OCI-M2 (cell line): Measurements from ENCODE around the gene ODC1.
"Not testable (repeated sequence)": the region's sequence is repeated elsewhere in the genome, so short reads cannot be mapped to it uniquely, and the experiment has no call there.

ENCODE experiments used
- DNase-seq: peaks from one replicate; lab custom pipeline; 2025; ENCODE audit not compliant: unreplicated experiment; lab: John Stamatoyannopoulos, UW

Gene ODC1

GRCh38 chr2:10478916-10479315 is 30.8 kb upstream of the ODC1 start:
- no peak for DNase-seq

GRCh38 chr2:10478298-10478625 is 30.1 kb upstream of the ODC1 start:
- no peak for DNase-seq

GRCh38 chr2:10477443-10478297 is 29.5 kb upstream of the ODC1 start:
- no peak for DNase-seq

- DNase-seq: no peak
These were observed 28.8 kb upstream of the ODC1 start for GRCh38 chr2:10476723-10477442.

DNA sequence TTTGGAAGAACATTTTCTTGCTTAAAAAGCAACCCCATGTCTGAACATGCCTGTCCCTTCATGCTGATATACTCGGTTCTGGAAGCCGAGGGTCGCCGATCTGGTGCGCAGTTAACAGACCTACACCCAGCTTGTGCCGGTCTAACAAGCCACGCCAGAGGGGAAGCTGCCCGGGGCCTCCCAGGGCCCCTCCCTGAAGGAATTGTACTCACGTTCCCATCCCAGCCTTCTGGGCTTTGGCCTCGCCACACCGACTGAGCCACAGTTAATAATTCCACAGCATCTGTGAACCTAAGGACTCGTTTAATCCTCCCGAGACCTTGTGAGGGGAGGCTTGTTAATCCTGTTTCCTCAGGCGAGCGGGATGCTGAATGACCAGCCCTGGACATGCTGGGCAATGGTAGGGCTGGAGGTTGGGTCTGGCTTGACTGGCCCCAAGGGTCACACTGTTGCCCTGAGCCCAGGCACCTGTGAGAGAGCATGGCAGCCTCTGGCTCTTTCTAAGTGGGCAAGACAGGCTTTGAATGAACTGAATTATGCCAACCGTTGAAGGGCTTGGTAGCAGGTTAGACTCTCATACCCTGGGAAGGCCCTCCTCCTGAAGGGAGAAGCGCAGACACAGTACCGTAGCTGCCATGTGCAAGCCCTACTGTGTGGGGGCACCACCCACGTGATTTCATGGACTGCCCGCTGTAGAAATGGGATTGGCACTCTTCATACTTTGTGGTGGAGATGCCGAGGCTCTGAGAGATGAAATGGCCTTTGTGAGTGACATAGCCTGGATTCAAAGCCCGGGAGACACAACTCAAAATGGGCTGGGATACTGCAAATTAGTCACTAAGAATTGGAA is 27.9 kb upstream of the ODC1 start:
- no peak for DNase-seq

- no peak for DNase-seq
These were observed 27.1 kb upstream of the ODC1 start for GRCh38 chr2:10475221-10475722.

DNA sequence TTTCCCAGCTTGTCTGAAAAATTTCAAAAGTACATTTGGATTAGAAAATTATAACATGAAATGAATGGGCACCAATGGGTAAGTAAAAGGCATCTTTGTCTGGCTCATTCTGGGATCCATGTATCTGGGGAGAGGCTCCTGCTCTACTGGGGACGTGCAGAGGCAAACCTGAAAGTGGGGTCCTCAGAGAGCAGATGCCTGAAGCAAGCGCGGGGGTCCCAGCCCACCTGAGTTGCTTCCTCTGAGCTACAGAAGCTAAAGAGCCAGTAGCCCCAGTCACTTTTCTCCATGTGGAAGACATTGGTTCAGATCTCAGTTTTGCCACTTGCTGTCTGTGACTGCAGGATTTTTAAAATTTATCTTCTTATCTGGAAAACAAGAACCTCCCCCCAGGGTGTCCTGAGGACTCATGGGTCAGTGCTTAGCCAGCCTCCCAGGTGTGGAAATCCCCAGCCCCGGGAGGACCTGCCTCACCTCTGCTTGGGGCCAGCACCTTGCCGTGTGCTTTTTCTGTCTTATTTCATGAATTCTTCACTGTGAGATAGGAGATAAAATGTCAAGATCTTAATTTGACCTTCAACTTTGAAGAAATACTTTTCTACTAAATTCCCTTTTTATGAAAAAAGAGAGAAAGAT is 25.1 kb upstream of the ODC1 start:
- DNase-seq: no peak

GRCh38 chr2:10471955-10472354 is 23.8 kb upstream of the ODC1 start:
- DNase-seq: no peak

GRCh38 chr2:10471046-10471571 is 23.0 kb upstream of the ODC1 start:
- no peak for DNase-seq

GRCh38 chr2:10469955-10470608 is 22.0 kb upstream of the ODC1 start:
- no peak for DNase-seq

DNA sequence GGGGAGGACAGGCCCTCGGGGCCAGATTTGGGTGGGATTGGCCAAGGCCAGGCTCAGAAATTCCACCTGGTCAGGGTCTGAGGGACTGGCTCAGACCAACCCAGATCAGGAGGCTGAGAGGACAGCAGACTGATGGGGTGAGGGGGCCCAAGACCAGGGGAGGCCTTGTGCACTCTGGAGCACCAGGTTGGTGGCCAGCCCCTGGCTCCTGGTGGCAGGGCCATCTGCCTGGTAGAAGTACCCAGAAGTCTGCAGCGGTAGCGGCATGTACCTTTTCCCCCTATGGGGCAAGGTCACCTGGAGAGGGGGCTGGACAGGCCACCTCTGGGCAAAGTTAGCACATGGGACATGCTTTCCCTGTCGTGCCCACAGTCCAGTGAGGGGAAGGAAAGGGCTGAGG is 21.2 kb upstream of the ODC1 start:
- no peak for DNase-seq

GRCh38 chr2:10467401-10467800 is 19.3 kb upstream of the ODC1 start:
- no peak for DNase-seq

- no peak for DNase-seq
These were observed 18.7 kb upstream of the ODC1 start for GRCh38 chr2:10466801-10467200.

DNA sequence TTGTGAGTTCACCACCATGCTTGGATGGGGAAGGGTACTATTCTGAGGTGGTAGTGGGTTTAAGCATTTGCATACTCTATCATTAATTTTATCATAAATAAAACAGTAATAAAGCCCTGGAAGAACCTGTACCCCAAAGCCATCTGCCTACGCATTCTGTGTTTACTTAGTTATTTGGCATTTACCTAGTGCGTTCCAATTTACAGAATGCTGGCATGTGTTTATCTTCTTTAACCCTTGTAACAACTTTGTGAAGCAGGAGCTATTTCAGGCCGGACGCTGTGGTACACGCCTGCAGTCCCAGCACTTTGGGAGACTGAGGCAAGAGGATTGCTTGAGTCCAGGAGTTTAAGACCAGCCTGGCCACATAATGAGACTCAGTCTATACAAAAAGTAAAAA is 17.8 kb upstream of the ODC1 start:
- DNase-seq: no peak

GRCh38 chr2:10462178-10463083 is 14.3 kb upstream of the ODC1 start:
- no peak for DNase-seq

DNA sequence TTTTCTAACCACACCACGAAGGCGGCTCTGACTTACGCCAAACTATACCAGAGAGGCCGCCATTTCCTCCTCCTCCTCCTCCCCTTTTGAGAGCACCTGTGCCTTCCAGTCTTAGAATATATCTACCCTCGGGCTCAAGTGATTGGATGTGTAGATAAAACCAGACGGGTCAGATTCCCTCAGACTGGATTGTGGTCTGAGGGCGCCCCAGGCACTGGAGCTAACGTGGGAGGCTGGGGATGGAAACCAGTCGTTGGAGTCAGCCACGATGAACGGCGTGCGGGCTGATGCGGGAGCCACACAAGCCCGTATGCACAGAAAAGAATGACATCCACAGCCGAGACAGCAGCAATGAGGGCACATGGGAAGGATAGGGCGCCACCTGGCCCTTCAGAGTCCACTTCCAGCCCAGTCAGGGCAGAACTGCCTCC is 12.3 kb upstream of the ODC1 start:
- no peak for DNase-seq

DNA sequence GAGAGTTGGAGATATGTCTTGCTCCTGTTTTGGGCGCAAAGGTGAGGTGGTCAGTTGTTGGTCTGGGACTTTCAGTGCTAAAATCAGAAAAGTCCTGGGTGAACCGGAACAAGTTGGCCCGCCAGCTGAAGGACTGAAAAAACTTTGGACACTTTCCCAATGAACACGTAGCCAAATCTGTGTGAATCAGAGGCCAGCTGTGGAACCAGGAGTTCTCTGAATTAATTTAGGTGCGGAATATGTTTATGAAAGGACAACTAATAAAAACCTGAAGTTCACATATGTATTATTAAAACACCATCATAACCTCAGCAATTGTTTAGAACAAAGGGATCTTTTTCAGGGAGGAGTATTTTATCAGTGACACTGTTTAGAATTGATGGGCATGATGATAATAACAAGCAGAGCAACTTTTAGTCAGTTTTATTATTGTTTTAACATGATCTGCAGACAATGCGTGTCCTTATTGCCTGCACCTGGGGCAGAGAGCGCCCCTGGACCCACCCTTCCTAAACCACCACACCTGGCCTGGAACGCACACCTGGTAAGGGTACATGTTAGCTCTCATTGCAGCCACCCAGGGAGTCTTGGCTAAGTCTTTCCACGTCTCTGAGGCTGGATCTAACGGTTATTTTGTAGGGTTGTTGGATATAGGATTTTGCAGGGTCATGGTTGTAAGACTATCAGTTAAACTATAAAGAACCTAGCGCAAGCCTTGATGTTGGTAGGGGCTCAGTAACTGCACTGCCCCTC is 9.9 kb upstream of the ODC1 start:
- DNase-seq: no peak

GRCh38 chr2:10457195-10457594 is 9.1 kb upstream of the ODC1 start:
- DNase-seq: not testable (repeated sequence)
